Upper lobe of left lung (tissue), 4 donors: ENCODE data around the gene SRRM3.

Experiments
- CTCF ChIP-seq, 6 experiments: fragments of 450-650 bp in 4 of 6; fragments of 200-600 bp in 2 of 6; sonication (generic) in 2 of 6; IDR thresholded peaks; one replicate each; pipeline ENCODE4 v1.5.1; 2016 to 2019; ENCODE audit warnings: antibody characterized with exemption in 6 of 6
- EP300 ChIP-seq, 4 donors: sonication (generic); formaldehyde crosslinking; IDR thresholded peaks; one replicate each; pipeline ENCODE4 v1.5.1; 2017; ENCODE audit warnings: antibody characterized with exemption in 4 of 4, control low read depth in 2 of 4
- POLR2A ChIP-seq, 4 donors: fragments of 450-650 bp; IDR thresholded peaks; one replicate each; pipeline ENCODE4 v1.5.1; 2016 to 2017; ENCODE audit warnings: antibody characterized with exemption in 4 of 4, mild to moderate bottlenecking in 2 of 4

GRCh38 chr7:76325092-76325491 is 123.4 kb downstream of the SRRM3 start:
- TF ChIP-seq CTCF (IDR thresholded peaks at IDR 0.05) (no peak), POLR2A (IDR thresholded peaks at IDR 0.05) (no peak), EP300 (IDR thresholded peaks at IDR 0.05) (no peak)
